GM12801 (cell line): ENCODE measurements around the gene PPP2R2B.

Experiments used
- TF ChIP-seq, protein P1 (sequence below): IDR thresholded peaks from one replicate; pipeline ENCODE4 v1.5.1; 2011; ENCODE audit warnings: control low read depth; ENCODE audit not compliant: insufficient read length; ENCODE audit errors: extremely low read depth

The PPP2R2B gene

DNA sequence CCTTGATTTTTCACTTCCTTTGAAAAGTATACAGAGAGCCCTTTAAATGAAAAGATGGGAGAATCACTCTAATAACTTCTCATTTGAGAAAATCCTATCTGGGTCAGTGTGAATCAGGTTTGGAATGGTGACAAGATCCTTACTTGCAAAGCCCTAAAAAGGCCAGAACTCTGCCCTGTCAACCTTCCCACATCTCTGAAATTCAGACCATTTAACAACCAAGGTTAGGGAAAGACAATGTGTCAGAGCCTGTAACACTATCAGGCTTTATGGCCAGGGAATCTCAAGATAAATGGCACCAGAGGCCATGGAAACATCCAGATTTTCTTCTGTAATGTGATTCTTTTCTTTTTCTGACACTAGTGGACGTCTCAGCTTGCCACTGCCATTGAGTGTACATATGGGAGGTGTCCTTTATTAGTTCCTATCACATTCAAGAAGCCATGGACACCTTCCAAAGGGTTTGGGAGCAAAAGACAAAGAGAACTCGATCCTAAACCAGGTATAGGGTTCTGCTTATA is 196.9 kb downstream of the PPP2R2B start:
- TF ChIP-seq, protein P1, sequence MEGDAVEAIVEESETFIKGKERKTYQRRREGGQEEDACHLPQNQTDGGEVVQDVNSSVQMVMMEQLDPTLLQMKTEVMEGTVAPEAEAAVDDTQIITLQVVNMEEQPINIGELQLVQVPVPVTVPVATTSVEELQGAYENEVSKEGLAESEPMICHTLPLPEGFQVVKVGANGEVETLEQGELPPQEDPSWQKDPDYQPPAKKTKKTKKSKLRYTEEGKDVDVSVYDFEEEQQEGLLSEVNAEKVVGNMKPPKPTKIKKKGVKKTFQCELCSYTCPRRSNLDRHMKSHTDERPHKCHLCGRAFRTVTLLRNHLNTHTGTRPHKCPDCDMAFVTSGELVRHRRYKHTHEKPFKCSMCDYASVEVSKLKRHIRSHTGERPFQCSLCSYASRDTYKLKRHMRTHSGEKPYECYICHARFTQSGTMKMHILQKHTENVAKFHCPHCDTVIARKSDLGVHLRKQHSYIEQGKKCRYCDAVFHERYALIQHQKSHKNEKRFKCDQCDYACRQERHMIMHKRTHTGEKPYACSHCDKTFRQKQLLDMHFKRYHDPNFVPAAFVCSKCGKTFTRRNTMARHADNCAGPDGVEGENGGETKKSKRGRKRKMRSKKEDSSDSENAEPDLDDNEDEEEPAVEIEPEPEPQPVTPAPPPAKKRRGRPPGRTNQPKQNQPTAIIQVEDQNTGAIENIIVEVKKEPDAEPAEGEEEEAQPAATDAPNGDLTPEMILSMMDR = no peak

DNA sequence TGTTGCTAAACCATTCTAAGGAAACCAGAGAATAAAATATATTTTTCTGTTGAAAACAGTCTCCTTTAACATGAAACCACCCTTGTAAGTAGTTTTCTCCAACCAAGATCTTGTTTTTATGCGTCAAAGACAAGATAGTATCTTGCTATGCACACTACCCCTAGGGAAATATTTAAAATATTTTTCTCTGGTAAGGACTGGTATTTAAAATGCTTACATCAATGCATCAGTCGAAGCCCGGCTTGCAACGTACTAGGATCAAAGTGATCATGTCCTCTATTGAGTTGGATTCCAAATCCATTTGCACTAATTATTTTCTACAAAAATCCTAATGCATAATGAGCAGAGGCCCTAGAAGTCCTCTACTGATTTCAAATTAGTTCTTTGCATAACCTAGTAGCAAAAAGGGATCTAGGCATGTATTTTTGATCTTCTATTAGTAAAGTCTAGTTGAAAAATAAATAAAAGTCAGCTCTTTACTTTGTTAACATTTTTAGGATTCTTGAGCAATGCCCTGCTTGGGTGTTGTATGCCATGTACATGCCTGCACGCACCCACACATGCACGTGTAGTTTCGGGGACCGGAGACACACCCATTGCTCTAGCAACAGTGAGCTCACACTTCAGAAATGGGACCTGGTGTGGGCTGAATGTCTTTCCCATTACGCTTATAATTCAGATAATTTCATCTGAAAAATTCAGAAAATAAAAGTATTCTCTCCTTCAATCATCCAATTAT is 197.5 kb downstream of the PPP2R2B start:
- TF ChIP-seq, protein P1 = no peak

DNA sequence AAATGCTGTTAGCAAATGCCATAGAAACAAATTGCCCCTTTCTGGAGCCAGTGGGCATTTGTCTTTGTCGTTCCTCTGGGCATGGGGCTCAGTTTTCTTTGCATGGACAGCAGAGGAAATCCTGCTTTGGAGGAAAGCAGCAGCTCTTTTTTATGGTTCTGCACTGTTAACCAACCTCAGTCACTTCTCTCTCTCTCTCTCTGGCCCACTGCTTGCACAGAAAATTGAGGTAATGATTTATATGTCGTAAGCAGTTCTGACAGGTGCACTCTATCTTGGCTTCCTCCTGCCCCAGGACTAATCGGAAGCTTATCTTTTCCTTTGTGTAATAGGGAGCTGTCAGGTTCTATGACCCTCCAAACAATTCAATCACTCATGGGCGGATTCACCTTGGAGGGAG is 202.9 kb downstream of the PPP2R2B start:
- TF ChIP-seq, protein P1 = no peak

DNA sequence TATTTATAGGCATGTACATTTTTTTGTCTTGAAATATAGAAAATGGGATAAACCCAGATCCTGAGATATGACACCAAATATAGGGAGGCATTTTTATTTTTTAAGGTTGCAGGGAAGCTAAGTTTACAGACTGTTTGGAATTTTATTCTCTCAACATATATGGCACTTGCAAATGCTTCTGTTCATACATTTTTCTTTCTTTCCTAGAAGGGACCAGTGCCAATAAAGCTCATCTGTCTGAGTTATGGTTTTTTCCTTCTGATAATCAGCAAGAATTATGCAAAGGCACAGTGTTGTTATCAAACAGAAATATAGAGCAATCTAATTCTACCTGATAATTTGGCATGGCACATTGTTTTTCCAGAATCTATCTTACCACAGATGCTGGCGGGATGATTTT is 205.7 kb downstream of the PPP2R2B start:
- TF ChIP-seq, protein P1 = no peak

DNA sequence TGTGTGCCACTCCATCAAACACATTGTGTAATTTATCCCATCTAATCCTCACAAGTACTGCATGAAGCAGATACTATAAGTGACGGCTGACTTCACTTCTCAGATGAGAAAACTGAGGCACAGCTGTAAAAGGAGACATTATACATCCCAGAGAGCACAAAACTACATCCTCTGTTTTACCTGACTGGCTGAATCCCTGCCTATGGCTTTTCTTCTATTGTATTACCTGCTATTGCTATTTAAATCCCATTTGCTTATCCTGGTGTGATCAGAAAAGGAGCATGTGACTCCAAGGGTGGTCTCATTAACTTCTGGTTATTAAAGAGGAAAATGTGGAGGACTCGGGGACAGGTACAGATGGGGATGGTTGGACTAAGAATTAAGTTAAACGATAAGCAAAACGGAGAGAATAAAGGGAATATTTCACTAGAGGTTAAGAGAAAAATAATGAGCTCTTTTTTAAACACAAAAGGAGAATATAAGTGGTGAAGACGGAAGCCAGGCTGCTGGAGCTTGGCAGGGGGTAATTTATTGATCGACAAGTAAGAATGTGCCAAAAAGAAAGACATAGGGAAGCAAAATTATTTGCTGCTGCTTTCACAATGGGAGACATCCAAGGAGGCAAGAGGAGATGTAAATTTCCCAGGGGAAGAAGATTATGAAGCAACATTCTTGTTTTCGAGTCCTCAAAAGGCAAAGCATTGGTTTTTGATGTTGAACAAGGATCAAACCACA is 206.8 kb downstream of the PPP2R2B start:
- TF ChIP-seq, protein P1 = no peak

DNA sequence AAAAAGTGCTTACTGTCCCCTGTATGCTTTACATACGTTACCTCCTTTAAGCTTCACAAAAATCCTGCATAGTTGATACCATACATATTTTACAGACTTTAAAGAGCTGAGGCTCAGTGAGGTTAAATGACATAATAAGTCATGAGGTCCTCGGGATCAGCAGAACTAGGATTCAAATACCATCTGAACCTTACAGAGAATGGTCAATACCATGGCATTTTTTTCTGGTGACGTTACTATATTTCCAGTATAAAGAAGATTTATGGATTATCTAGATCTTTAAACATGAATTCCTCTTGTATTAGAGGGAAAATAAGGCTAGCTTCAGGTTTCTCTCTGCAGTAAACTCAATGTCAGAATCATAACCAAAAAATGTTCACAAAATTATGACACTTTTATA is 208.9 kb downstream of the PPP2R2B start:
- TF ChIP-seq, protein P1 = no peak

DNA sequence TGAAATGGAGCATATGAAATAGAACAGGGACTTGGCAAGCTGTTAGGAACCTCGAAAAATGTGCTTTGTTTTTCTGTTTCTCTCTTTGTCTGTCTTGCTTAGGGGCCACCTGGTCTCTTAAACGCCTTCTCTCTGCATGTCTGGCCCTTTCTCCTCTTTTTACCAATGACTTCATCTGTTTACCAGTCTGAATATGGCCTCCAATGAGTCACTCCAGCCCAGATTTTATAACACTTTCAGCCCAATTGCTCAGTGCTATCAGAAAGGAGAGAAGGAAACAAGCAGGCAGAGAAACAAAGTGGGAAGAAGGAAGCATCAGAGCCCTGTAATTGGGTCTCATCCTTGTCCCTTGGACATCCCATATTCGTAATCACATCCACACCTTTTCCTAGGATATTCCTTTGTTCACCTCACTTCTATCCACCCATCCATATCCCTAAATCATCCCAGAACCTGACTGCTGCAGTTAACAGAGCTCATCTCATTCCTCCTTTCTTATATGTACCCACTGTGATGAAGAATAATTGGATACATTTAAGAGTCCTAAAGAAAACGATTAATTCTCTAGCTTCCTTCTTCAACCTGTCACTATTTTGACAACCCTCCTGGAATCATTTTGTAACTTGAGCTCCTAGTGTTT is 210.8 kb downstream of the PPP2R2B start:
- TF ChIP-seq, protein P1 = no peak
